ENCODE results near the gene DOCK2. TPM values are rescaled to one million over a fixed set of nuclear protein-coding genes. Genes with fewer than 3 reads are reported as not detected.
"Not testable (repeated sequence)": the region's sequence is repeated elsewhere in the genome, so short reads cannot be mapped to it uniquely, and the experiment has no call there.

Gene DOCK2
- total RNA-seq, 2 donors from 2014 or later: 32.1 to 40.3 TPM

- Histone ChIP-seq H3K27me3 (replicated peaks; ENCODE audit: insufficient read depth) (no peaks in the 10 kb centered on the region), H3K27ac (no peak overlapping the region), H3K4me1 (ENCODE audit: control insufficient read depth in 1 of 2, low read depth in 2 of 2) (no peaks in the 10 kb centered on the region), H3K36me3 (no peaks in the 10 kb centered on the region), H3K9me3 (no peaks in the 10 kb centered on the region), H3K4me3 (no peak overlapping the region)
- ATAC-seq (ENCODE audit: insufficient number of reproducible peaks, low FRiP score, low read depth) (no peak), DNase-seq (ENCODE audit: low spot score) (no peak)
- no peak for TF ChIP-seq CTCF (IDR thresholded peaks at IDR 0.05)
Measured at GRCh38 chr5:169805937-169806700, 169.0 kb downstream of the DOCK2 start.

- Histone ChIP-seq H3K4me3 (no peak overlapping the region), H3K27ac (no peak overlapping the region), H3K36me3 (no peaks in the 10 kb centered on the region), H3K4me1 (ENCODE audit: control insufficient read depth in 1 of 2, low read depth in 2 of 2) (no peaks in the 10 kb centered on the region), H3K27me3 (replicated peaks; ENCODE audit: insufficient read depth) (no peaks in the 10 kb centered on the region), H3K9me3 (no peaks in the 10 kb centered on the region)
- DNase-seq (ENCODE audit: low spot score) (no peak), ATAC-seq (ENCODE audit: insufficient number of reproducible peaks, low FRiP score, low read depth) (no peak)
- no peak for TF ChIP-seq CTCF (IDR thresholded peaks at IDR 0.05)
Measured at GRCh38 chr5:169808118-169808581, 171.1 kb downstream of the DOCK2 start.

- not testable (repeated sequence) for H3K9me3 ChIP-seq; DNase-seq (ENCODE audit: low spot score); H3K27me3 ChIP-seq (replicated peaks; ENCODE audit: insufficient read depth); ATAC-seq (ENCODE audit: insufficient number of reproducible peaks, low FRiP score, low read depth); H3K27ac ChIP-seq; H3K4me1 ChIP-seq (ENCODE audit: control insufficient read depth in 1 of 2, low read depth in 2 of 2); H3K4me3 ChIP-seq; H3K36me3 ChIP-seq
Measured at GRCh38 chr5:169808880-169809279, 171.8 kb downstream of the DOCK2 start.

GRCh38 chr5:169809281-169809680 is 172.2 kb downstream of the DOCK2 start:
- TF ChIP-seq CTCF (IDR thresholded peaks at IDR 0.05): no peak
- H3K27me3 ChIP-seq (replicated peaks; ENCODE audit: insufficient read depth): no peaks in the 10 kb centered on the region
- no peak overlapping the region for H3K27ac ChIP-seq
- H3K4me3 ChIP-seq: no peak overlapping the region
- no peaks in the 10 kb centered on the region for H3K4me1 ChIP-seq (ENCODE audit: control insufficient read depth in 1 of 2, low read depth in 2 of 2)
- ATAC-seq (ENCODE audit: insufficient number of reproducible peaks, low FRiP score, low read depth) (no peak), DNase-seq (ENCODE audit: low spot score) (no peak)
- H3K9me3 ChIP-seq: no peaks in the 10 kb centered on the region
- no peaks in the 10 kb centered on the region for H3K36me3 ChIP-seq

- Histone ChIP-seq H3K27me3 (replicated peaks; ENCODE audit: insufficient read depth) (no peaks in the 10 kb centered on the region), H3K9me3 (no peaks in the 10 kb centered on the region), H3K4me1 (ENCODE audit: control insufficient read depth in 1 of 2, low read depth in 2 of 2) (no peaks in the 10 kb centered on the region), H3K36me3 (no peaks in the 10 kb centered on the region), H3K27ac (no peak overlapping the region), H3K4me3 (no peak overlapping the region)
- no peak for TF ChIP-seq CTCF (IDR thresholded peaks at IDR 0.05)
- no peak for ATAC-seq (ENCODE audit: insufficient number of reproducible peaks, low FRiP score, low read depth)
- no peak for DNase-seq (ENCODE audit: low spot score)
Measured at GRCh38 chr5:169810524-169810923, 173.4 kb downstream of the DOCK2 start.

- no peaks in the 10 kb centered on the region for H3K36me3 ChIP-seq
- ATAC-seq (ENCODE audit: insufficient number of reproducible peaks, low FRiP score, low read depth) (no peak), DNase-seq (ENCODE audit: low spot score) (no peak)
- TF ChIP-seq CTCF (IDR thresholded peaks at IDR 0.05): no peak
- no peaks in the 10 kb centered on the region for H3K4me1 ChIP-seq (ENCODE audit: control insufficient read depth in 1 of 2, low read depth in 2 of 2)
- no peak overlapping the region for H3K27ac ChIP-seq
- no peaks in the 10 kb centered on the region for H3K9me3 ChIP-seq
- no peaks in the 10 kb centered on the region for H3K27me3 ChIP-seq (replicated peaks; ENCODE audit: insufficient read depth)
- H3K4me3 ChIP-seq: no peak overlapping the region
Measured at GRCh38 chr5:169811023-169811422, 173.9 kb downstream of the DOCK2 start.
